Astrocyte of the cerebellum (primary cell): ENCODE results near the gene C4A.

Source experiments
- DNase-seq: peaks from one replicate; pipeline ENCODE4 v3.0.0-alpha.2; 2011; ENCODE audit warnings: low read depth
- H3K4me3 ChIP-seq: 2 replicates; pipeline ENCODE4 v1.5.1; 2011; ENCODE audit warnings: mild to moderate bottlenecking, low read depth, low read length, moderate library complexity
- in situ Hi-C: cut with HindIII; loops from 2 replicates; pipeline ENCODE4 v1.10.0; 2017; ENCODE audit warnings: low sequenced_read_pairs
- TF ChIP-seq, protein P1 (sequence below): IDR thresholded peaks from 2 replicates; pipeline ENCODE4 v1.5.1; 2012; ENCODE audit warnings: low read length, low read depth, moderate library complexity, mild to moderate bottlenecking; ENCODE audit errors: missing control alignments

The C4A gene

GRCh38 chr6:31967926-31968320 lies 13.9 kb upstream of the C4A start:
- no peak for DNase-seq
- no peak overlapping the region for H3K4me3 ChIP-seq
- TF ChIP-seq, protein P1, sequence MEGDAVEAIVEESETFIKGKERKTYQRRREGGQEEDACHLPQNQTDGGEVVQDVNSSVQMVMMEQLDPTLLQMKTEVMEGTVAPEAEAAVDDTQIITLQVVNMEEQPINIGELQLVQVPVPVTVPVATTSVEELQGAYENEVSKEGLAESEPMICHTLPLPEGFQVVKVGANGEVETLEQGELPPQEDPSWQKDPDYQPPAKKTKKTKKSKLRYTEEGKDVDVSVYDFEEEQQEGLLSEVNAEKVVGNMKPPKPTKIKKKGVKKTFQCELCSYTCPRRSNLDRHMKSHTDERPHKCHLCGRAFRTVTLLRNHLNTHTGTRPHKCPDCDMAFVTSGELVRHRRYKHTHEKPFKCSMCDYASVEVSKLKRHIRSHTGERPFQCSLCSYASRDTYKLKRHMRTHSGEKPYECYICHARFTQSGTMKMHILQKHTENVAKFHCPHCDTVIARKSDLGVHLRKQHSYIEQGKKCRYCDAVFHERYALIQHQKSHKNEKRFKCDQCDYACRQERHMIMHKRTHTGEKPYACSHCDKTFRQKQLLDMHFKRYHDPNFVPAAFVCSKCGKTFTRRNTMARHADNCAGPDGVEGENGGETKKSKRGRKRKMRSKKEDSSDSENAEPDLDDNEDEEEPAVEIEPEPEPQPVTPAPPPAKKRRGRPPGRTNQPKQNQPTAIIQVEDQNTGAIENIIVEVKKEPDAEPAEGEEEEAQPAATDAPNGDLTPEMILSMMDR: no peak
- in situ Hi-C loops: no loop called here

DNA sequence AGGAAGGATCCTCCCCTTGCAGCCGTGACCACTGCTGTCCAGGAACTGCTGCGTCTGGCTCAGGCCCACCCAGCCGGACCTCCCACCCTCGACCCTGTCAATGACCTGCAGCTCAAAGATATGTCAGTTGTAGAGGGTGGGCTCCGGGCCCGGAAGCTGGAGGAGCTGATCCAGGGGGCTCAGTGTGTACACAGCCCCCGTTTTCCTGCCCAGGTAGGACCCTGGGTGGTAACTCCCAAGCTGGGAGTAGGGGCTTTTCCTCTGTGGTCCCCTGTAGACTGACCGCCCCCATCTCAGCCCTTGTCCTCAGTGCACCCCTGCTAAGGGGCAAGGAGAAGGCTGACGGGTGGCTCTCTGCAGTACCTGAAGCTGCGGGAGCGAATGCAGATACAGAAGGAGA lies 13.5 kb upstream of the C4A start:
- DNase-seq: no peak
- in situ Hi-C loops: no loop called here
- TF ChIP-seq, protein P1: no peak
- H3K4me3 ChIP-seq: no peak overlapping the region

DNA sequence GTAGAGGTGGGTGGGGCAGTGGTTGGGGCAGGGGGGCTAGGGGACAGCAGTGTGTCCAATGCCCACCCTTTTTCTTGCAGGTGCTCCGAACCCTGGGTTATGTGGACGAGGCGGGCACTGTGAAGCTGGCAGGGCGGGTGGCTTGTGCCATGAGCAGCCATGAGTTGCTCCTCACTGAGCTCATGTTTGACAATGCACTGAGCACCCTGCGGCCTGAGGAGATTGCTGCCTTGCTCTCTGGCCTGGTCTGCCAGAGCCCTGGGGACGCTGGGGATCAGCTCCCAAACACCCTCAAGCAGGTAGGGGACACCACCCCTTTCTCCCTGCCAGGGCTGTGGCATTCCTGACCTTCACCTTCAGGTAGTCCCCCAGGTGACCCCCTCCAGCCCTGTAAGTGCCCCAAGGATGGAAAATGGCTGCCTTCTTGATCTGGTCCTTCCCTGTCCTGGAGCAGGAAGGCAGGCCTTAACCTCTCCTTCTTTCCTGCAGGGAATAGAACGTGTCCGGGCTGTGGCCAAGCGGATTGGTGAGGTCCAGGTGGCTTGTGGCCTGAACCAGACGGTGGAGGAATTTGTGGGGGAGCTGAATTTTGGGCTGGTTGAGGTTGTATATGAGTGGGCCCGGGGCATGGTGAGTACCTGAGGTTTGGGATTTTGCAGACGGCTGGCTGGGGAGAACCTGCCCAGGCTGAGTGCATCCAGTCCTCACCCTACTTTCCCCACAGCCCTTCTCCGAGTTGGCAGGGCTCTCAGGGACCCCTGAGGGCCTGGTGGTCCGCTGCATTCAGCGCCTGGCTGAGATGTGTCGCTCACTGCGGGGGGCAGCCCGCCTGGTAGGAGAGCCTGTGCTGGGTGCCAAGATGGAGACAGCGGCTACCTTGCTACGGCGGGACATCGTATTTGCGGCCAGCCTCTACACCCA lies 12.8 kb upstream of the C4A start:
- TF ChIP-seq, protein P1: no peak
- in situ Hi-C loops: no loop called here
- H3K4me3 ChIP-seq: no peak overlapping the region
- DNase-seq: no peak

DNA sequence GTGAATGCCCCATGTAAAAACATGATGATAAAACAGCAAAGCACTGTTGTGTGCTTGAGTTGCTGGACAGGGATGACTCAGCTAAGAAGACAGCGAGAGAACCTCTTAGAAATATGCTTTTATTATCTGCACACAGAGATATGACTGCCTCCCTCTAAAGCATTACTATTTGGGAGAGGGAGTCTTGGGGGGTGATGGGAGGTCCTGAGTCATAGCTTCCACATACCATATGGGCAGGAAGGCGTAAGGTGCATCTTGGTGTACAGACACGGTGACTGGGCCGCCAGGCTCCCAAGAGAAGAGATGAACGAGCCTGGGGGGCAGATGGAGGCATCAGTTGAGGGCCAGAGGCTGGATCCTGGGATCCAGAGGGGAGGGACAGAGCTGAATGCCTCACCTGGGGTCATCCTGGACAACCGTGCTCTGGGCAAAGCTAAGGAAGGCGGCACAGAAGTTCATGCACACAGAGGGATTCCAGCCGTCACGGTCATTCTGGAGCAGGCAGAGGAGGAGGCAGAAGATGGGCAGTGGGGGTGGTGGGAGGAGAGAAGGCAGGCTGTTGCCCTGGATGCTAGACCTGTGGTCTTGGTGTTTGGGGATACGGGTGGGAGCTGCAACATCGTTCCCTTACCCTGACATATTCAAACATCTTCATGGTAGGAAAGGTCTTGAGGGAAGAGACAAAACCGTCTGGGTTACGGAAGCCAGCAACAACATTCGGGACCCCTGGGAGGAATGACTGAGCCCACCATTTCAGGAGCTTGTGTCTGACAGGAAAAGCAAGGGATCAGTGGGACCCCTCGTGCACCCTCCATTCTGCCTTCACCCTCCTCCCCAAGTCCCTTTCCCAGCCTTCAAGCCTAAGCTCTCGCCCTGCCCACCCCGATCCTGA lies 11.9 kb upstream of the C4A start:
- peak overlapping the region; percentile 72 for H3K4me3 ChIP-seq
- TF ChIP-seq, protein P1: no peak
- DNase-seq: no peak
- in situ Hi-C loops: no loop called here

DNA sequence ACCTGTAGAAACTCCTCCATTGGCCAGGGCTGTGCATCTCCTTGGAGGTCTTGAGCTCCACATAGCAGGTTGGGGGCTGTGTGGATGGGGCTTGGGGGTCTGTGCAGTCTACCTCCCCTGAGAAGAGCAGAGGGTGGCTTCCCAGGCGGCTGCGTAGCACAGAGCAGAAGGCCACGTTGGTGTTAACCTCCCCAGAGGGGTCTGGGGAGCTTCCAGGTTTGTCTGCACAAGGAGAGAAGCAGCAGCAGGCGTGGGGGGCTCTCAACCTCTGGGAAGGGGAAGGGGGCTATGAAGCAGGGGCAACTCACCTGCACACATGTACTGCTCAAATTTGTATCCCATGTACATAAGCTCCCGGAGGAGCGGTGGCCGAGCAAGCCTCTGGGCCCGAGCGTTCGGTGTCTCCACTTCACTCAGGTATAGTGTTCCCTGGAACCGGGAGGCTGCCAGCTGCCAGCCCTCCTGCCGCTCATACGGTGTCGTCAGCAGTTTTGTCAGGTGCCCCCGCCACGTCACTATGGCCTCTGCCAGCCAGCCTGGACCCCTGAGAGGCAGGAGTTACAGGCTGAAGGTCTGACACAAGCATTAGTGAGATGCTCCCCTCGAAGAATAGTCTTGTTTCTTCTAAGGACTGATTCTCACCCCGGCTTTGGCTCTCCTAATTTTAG lies 11.1 kb upstream of the C4A start:
- in situ Hi-C loops: no loop called here
- TF ChIP-seq, protein P1: no peak
- H3K4me3 ChIP-seq: peak overlapping the region; percentile 72
- no peak for DNase-seq

- TF ChIP-seq, protein P1: no peak
- in situ Hi-C loops: no loop called here
- peak overlapping the region; percentile 72 for H3K4me3 ChIP-seq
- DNase-seq: no peak
Observed at GRCh38 chr6:31971279-31971992, 10.4 kb upstream of the C4A start.
